ENCODE measurements around the gene RTL5. TPM values are rescaled to one million over a fixed set of nuclear protein-coding genes. Genes with fewer than 3 reads are reported as not detected.
"Not testable (repeated sequence)": the region's sequence is repeated elsewhere in the genome, so short reads cannot be mapped to it uniquely, and the experiment has no call there.

The RTL5 gene
- total and polyA plus RNA-seq, 2 experiments from 2014 or later, result 0.31 to 0.94 TPM

DNA sequence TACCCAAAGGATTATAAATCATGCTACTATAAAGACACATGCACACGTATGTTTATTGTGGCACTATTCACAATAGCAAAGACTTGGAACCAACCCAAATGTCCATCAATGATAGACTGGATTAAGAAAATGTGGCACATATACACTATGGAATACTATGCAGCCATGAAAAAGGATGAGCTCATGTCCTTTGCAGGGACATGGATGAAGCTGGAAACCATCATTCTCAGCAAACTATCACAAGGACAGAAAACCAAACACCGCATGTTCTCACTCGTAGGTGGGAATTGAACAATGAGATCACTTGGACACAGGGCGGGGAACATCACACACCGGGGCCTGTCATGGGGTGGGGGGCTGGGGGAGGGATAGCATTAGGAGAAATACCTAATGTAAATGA is 44.6 kb upstream of the RTL5 start:
- not testable (repeated sequence) for H3K4me2 ChIP-seq; H3K9me2 ChIP-seq (ENCODE audit: insufficient read depth); ATAC-seq; H3K4me1 ChIP-seq (ENCODE audit: insufficient read depth); H3K4me3 ChIP-seq; H3K36me3 ChIP-seq (ENCODE audit: insufficient read depth); H3K27ac Mint-ChIP-seq; H3K27me3 ChIP-seq (ENCODE audit: insufficient read depth); H3F3A ChIP-seq (replicated peaks; ENCODE audit: low read depth); H3K27me3 Mint-ChIP-seq (ENCODE audit: insufficient read depth, low read depth, poor library complexity); H3K79me2 ChIP-seq (replicated peaks; ENCODE audit: insufficient read depth); H3K36me3 Mint-ChIP-seq (ENCODE audit: low read depth); H3K4me1 Mint-ChIP-seq; DNase-seq (ENCODE audit: low spot score); H4K20me1 ChIP-seq (replicated peaks; ENCODE audit: insufficient read depth); H3K27ac ChIP-seq (ENCODE audit: low read depth); H2AFZ ChIP-seq; H3K4me3 Mint-ChIP-seq
- H3K9me3 Mint-ChIP-seq, result peaks cover 16% of the 10 kb centered on the region; the same call in 2 of the 3 replicates

DNA sequence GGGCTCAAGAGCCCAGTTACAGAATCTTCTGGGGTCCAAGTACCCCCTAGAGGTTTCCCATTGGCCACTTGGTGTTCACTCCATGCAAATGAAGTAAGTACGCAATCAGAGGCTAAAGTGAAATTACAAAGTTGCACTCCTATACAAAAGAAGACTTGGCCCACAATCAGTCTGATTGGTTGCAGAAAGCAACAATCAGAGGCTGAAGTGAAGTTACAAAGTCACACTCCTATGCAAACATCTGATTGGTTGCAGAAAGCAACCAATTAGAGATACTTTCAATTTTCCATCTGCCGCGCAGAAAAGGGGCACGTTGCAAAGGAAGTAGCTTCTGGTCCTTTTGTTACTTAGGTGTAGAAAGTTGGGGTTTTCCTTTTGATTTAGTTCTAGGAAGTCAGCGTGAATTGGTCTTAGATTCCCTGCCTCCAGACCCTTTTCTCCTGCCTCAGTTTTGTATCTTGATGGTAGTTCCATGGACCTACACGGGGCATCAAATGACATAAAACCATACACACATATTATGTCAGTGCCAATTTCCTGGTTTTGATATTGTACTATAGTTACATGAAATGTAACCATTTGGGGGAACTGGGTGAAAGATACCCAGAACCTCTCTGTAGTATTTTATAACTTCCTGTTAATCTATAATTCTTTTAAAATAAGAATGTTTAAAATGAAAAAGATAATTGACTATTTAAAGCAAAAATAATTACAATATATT is 37.5 kb upstream of the RTL5 start:
- Histone ChIP-seq H3F3A (replicated peaks; ENCODE audit: low read depth) (no peaks in the 10 kb centered on the region), H3K4me2 (no peak overlapping the region), H3K36me3 (ENCODE audit: insufficient read depth) (no peaks in the 10 kb centered on the region), H4K20me1 (replicated peaks; ENCODE audit: insufficient read depth) (no peaks in the 10 kb centered on the region), H3K79me2 (replicated peaks; ENCODE audit: insufficient read depth) (no peaks in the 10 kb centered on the region), H3K4me1 (ENCODE audit: insufficient read depth) (no peaks in the 10 kb centered on the region), H3K27me3 (ENCODE audit: insufficient read depth) (no peaks in the 10 kb centered on the region), H3K4me3 (no peak overlapping the region), H3K9me2 (ENCODE audit: insufficient read depth) (no peaks in the 10 kb centered on the region), H2AFZ (0 out of 2 replicates have a peak overlapping the region, but pooled peaks have one; percentile 59), H3K27ac (ENCODE audit: low read depth) (no peak overlapping the region)
- DNase-seq (ENCODE audit: low spot score), result no peak
- no peak overlapping the region for H3K27ac Mint-ChIP-seq
- no peaks in the 10 kb centered on the region for H3K4me1 Mint-ChIP-seq
- H3K9me3 Mint-ChIP-seq, result no peaks in the 10 kb centered on the region
- TF ChIP-seq ZNF331 (CRISPR knock-in tag; IDR thresholded peaks at IDR 0.05; ENCODE audit: low read depth) (no peak), ZNF114 (CRISPR knock-in tag; IDR thresholded peaks at IDR 0.05) (no peak), POLR2AphosphoS5 (IDR thresholded peaks at IDR 0.05; ENCODE audit: low read depth) (no peak), JUNB (IDR thresholded peaks at IDR 0.05; ENCODE audit: unreplicated experiment) (no peak)
- TF ChIP-seq, protein P1, sequence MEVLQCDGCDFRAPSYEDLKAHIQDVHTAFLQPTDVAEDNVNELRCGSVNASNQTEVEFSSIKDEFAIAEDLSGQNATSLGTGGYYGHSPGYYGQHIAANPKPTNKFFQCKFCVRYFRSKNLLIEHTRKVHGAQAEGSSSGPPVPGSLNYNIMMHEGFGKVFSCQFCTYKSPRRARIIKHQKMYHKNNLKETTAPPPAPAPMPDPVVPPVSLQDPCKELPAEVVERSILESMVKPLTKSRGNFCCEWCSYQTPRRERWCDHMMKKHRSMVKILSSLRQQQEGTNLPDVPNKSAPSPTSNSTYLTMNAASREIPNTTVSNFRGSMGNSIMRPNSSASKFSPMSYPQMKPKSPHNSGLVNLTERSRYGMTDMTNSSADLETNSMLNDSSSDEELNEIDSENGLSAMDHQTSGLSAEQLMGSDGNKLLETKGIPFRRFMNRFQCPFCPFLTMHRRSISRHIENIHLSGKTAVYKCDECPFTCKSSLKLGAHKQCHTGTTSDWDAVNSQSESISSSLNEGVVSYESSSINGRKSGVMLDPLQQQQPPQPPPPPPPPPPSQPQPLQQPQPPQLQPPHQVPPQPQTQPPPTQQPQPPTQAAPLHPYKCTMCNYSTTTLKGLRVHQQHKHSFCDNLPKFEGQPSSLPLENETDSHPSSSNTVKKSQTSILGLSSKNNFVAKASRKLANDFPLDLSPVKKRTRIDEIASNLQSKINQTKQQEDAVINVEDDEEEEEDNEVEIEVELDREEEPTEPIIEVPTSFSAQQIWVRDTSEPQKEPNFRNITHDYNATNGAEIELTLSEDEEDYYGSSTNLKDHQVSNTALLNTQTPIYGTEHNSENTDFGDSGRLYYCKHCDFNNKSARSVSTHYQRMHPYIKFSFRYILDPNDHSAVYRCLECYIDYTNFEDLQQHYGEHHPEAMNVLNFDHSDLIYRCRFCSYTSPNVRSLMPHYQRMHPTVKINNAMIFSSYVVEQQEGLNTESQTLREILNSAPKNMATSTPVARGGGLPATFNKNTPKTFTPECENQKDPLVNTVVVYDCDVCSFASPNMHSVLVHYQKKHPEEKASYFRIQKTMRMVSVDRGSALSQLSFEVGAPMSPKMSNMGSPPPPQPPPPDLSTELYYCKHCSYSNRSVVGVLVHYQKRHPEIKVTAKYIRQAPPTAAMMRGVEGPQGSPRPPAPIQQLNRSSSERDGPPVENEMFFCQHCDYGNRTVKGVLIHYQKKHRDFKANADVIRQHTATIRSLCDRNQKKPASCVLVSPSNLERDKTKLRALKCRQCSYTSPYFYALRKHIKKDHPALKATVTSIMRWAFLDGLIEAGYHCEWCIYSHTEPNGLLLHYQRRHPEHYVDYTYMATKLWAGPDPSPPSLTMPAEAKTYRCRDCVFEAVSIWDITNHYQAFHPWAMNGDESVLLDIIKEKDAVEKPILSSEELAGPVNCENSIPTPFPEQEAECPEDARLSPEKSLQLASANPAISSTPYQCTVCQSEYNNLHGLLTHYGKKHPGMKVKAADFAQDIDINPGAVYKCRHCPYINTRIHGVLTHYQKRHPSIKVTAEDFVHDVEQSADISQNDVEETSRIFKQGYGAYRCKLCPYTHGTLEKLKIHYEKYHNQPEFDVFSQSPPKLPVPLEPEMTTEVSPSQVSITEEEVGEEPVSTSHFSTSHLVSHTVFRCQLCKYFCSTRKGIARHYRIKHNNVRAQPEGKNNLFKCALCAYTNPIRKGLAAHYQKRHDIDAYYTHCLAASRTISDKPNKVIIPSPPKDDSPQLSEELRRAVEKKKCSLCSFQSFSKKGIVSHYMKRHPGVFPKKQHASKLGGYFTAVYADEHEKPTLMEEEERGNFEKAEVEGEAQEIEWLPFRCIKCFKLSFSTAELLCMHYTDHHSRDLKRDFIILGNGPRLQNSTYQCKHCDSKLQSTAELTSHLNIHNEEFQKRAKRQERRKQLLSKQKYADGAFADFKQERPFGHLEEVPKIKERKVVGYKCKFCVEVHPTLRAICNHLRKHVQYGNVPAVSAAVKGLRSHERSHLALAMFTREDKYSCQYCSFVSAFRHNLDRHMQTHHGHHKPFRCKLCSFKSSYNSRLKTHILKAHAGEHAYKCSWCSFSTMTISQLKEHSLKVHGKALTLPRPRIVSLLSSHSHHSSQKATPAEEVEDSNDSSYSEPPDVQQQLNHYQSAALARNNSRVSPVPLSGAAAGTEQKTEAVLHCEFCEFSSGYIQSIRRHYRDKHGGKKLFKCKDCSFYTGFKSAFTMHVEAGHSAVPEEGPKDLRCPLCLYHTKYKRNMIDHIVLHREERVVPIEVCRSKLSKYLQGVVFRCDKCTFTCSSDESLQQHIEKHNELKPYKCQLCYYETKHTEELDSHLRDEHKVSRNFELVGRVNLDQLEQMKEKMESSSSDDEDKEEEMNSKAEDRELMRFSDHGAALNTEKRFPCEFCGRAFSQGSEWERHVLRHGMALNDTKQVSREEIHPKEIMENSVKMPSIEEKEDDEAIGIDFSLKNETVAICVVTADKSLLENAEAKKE (CRISPR knock-in tag; IDR thresholded peaks at IDR 0.05), result no peak
- no peaks in the 10 kb centered on the region for H3K36me3 Mint-ChIP-seq (ENCODE audit: low read depth)
- H3K27me3 Mint-ChIP-seq (ENCODE audit: insufficient read depth, low read depth, poor library complexity), result no peaks in the 10 kb centered on the region
- no peak overlapping the region for H3K4me3 Mint-ChIP-seq
- no peak for ATAC-seq

Measured in GM23338 (cell line).